IMR-90 (cell line): ENCODE measurements around the gene KIF1B. TPM values are rescaled to one million over a fixed set of nuclear protein-coding genes. Genes with fewer than 3 reads are reported as not detected.

ENCODE experiments used
- ATAC-seq: fragments of 200-7000 bp; cut with Tn5 transposase; 2 replicates; pipeline ENCODE4 v1.9.1; 2020; ENCODE audit warnings: low read depth, mild to moderate bottlenecking, moderate library complexity
- BruUV-seq: library from RNA; stranded (reverse); fragments of 400-500 nt; replicated peaks from 2 replicates; lab custom pipeline; 2021; lab: Mats Ljungman, UMichigan
- CTCF ChIA-PET: fragments of 300-600 bp; formaldehyde crosslinking; extraction: SDS; loops from one replicate; lab custom pipeline; 2021; ENCODE audit warnings: antibody characterized with exemption; lab: Yijun Ruan, JAX
- POLR2A ChIA-PET: fragments of 300-600 bp; sonication (Branson Sonifier 250); formaldehyde crosslinking; loops from one replicate; lab custom pipeline; 2022; ENCODE audit warnings: antibody characterized with exemption; ENCODE audit not compliant: unreplicated experiment; lab: Charles Lee
- DNase-seq: peaks from one replicate; pipeline ENCODE4 v3.0.0; 2013
- H2AFZ ChIP-seq: replicated peaks from 2 replicates; pipeline ENCODE3; 2013; ENCODE audit warnings: low read length, mild to moderate bottlenecking; ENCODE audit not compliant: poor library complexity
- H2AK5ac ChIP-seq: 2 replicates; pipeline ENCODE4 v1.6.1; 2013; ENCODE audit warnings: low read depth, low read length, inconsistent platforms
- H2AK9ac ChIP-seq: replicated peaks from 2 replicates; pipeline ENCODE3; 2013; ENCODE audit warnings: mild to moderate bottlenecking, low read depth, low read length, moderate library complexity; ENCODE audit not compliant: poor library complexity
- H2BK120ac ChIP-seq: 2 replicates; pipeline ENCODE4 v1.6.1; 2013; ENCODE audit warnings: low read depth, low read length, inconsistent platforms
- H2BK15ac ChIP-seq: 3 replicates; pipeline ENCODE4 v1.6.1; 2013; ENCODE audit warnings: low read depth, low read length, inconsistent platforms
- H2BK20ac ChIP-seq: 2 replicates; pipeline ENCODE4 v1.6.1; 2013; ENCODE audit warnings: low read depth, mild to moderate bottlenecking, inconsistent platforms, low read length, moderate library complexity
- H2BK5ac ChIP-seq: 2 replicates; pipeline ENCODE4 v1.6.1; 2013; ENCODE audit warnings: mild to moderate bottlenecking, low read depth, low read length, inconsistent platforms; ENCODE audit not compliant: poor library complexity, severe bottlenecking
- H3K14ac ChIP-seq: replicated peaks from 2 replicates; pipeline ENCODE4 v1.6.1; 2013; ENCODE audit warnings: low read depth, low read length, inconsistent platforms
- H3K18ac ChIP-seq: 2 replicates; pipeline ENCODE4 v1.6.1; 2013; ENCODE audit warnings: low read depth, low read length, control low read depth
- H3K23ac ChIP-seq: 2 replicates; pipeline ENCODE4 v1.6.1; 2013; ENCODE audit warnings: low read depth, low read length, inconsistent platforms
- H3K27ac ChIP-seq: 2 replicates; pipeline ENCODE4 v1.5.1; 2013; ENCODE audit warnings: mild to moderate bottlenecking, control low read depth, low read length; ENCODE audit not compliant: insufficient read depth
- H3K27me3 ChIP-seq: 2 replicates; pipeline ENCODE4 v1.6.1; 2013; ENCODE audit warnings: low read length; ENCODE audit not compliant: control insufficient read depth, insufficient read depth
- H3K36me3 ChIP-seq: 2 replicates; pipeline ENCODE4 v1.6.1; 2013; ENCODE audit warnings: low read length, mixed read lengths; ENCODE audit not compliant: control insufficient read depth, insufficient read depth
- H3K4ac ChIP-seq: 2 replicates; pipeline ENCODE4 v1.6.1; 2013; ENCODE audit warnings: low read depth, low read length, inconsistent platforms
- H3K4me1 ChIP-seq: 2 replicates; pipeline ENCODE4 v1.6.1; 2013; ENCODE audit warnings: low read length, mixed read lengths; ENCODE audit not compliant: control insufficient read depth, insufficient read depth
- H3K4me2 ChIP-seq: 2 replicates; pipeline ENCODE4 v1.6.1; 2013; ENCODE audit warnings: low read depth, mild to moderate bottlenecking, control low read depth, low read length, moderate library complexity
- H3K4me3 ChIP-seq: 2 replicates; pipeline ENCODE4 v1.5.1; 2013; ENCODE audit warnings: low read depth, mild to moderate bottlenecking, control low read depth, low read length, moderate library complexity; ENCODE audit not compliant: insufficient read depth
- H3K56ac ChIP-seq: 2 replicates; pipeline ENCODE4 v1.6.1; 2013; ENCODE audit warnings: low read length, inconsistent platforms; ENCODE audit not compliant: insufficient read depth; ENCODE audit errors: extremely low read depth
- H3K79me1 ChIP-seq, 2 experiments: 2 replicates each; pipeline ENCODE4 v1.6.1; 2013; ENCODE audit warnings: low read length in 2 of 2, inconsistent platforms in 1 of 2, low read depth in 1 of 2
- H3K9ac ChIP-seq: 2 replicates; pipeline ENCODE4 v1.6.1; 2013; ENCODE audit warnings: low read depth, low read length, control low read depth
- H3K9me1 ChIP-seq: 2 replicates; pipeline ENCODE4 v1.6.1; 2013; ENCODE audit warnings: low read length, inconsistent platforms; ENCODE audit not compliant: insufficient read depth
- H3K9me3 ChIP-seq: 2 replicates; pipeline ENCODE4 v1.6.1; 2013; ENCODE audit warnings: low read length; ENCODE audit not compliant: control insufficient read depth, insufficient read depth
- H4K20me1 ChIP-seq: 2 replicates; pipeline ENCODE4 v1.6.1; 2013; ENCODE audit warnings: low read length, inconsistent platforms; ENCODE audit not compliant: insufficient read depth
- H4K5ac ChIP-seq: 2 replicates; pipeline ENCODE4 v1.6.1; 2013; ENCODE audit warnings: mild to moderate bottlenecking, low read depth, low read length, control low read depth
- H4K8ac ChIP-seq, 2 experiments: 2 replicates each; pipeline ENCODE4 v1.6.1; 2013; ENCODE audit warnings: low read depth in 2 of 2, low read length in 2 of 2, control low read depth in 1 of 2, inconsistent platforms in 1 of 2
- H4K91ac ChIP-seq: 2 replicates; pipeline ENCODE4 v1.6.1; 2013; ENCODE audit warnings: low read depth, low read length, inconsistent platforms; ENCODE audit not compliant: insufficient read depth
- MAFK ChIP-seq: IDR thresholded peaks from 2 replicates; pipeline ENCODE4 v1.6.1; 2012; ENCODE audit warnings: low read depth, low read length, improper control_type of control experiment
- USF2 ChIP-seq: fragments of 150-350 bp; IDR thresholded peaks from 2 replicates; pipeline ENCODE4 v1.6.1; 2017; ENCODE audit warnings: mild to moderate bottlenecking, antibody characterized with exemption, low read length, low read depth
- WGBS, 2 experiments: methylation state at CpG; one replicate each; pipeline versions ENCODE4 v1.1.5 to v1.1.7; 2013; ENCODE audit warnings: missing lambda C conversion rate in 2 of 2; ENCODE audit not compliant: insufficient read length in 1 of 2; ENCODE audit errors: extremely low coverage in 2 of 2; 5-methylcytosine and 5-hydroxymethylcytosine counted together
- dilution Hi-C: fragments of 300-500 bp; cut with HindIII; formaldehyde crosslinking; loops from one replicate; pipeline ENCODE4 v1.14.3; 2018; ENCODE audit warnings: low sequenced_read_pairs; ENCODE audit not compliant: unreplicated experiment
- in situ Hi-C: fragments of 300-500 bp; cut with MboI; formaldehyde crosslinking; loops from 3 replicates; pipeline ENCODE4 v1.14.3; 2019; ENCODE audit warnings: low sequenced_read_pairs, inconsistent platforms, mixed read lengths
- intact Hi-C: fragments of 100-400 bp; cut with micrococcal nuclease; formaldehyde crosslinking; loops from 2 replicates; pipeline ENCODE4 v1.10.0; 2022
- polyA plus RNA-seq, 3 experiments: library from polyadenylated mRNA; depleted of rRNA; stranded (reverse); fragments of >200 nt; gene quantifications; 2 replicates each; pipeline ENCODE4 v1.2.3, GENCODE V29; 2012; ENCODE audit warnings: low replicate concordance in 1 of 3
- total RNA-seq: library from RNA; depleted of rRNA; stranded (reverse); fragments of >200 nt; gene quantifications from 2 replicates; pipeline ENCODE4 v1.2.3, GENCODE V29; 2012

KIF1B gene
- total and polyA plus RNA-seq, 2 of the 4 experiments (the other 2 are of a cell fraction), result 13.0 to 21.1 TPM

GRCh38 chr1:10280439-10281350 lies 70.3 kb downstream of the KIF1B start:
- ATAC-seq (peak; percentile 95), DNase-seq (peak; percentile 68)
- peaks cover 4% of the 10 kb centered on the region for H3K4me1 ChIP-seq
- H3K27me3 ChIP-seq, result no peaks in the 10 kb centered on the region
- no peak overlapping the region for H4K5ac ChIP-seq
- H2AFZ ChIP-seq, result no peak overlapping the region
- TF ChIP-seq MAFK (no peak), USF2 (no peak)
- no peak overlapping the region for H3K9ac ChIP-seq
- in situ Hi-C loops (no loop called here), dilution Hi-C loops (no loop called here), intact Hi-C loops (loop anchor here (1.0 kb wide), 1 partner anchor 69 kb away; no protein-coding TSS in a partner anchor)
- no peak overlapping the region; the same call in 1 of the 2 replicates for H3K14ac ChIP-seq
- POLR2A ChIA-PET, result no interaction called here
- H4K8ac ChIP-seq, result no peak overlapping the region
- CTCF ChIA-PET, result interaction anchor here (1.8 kb wide), 1 partner anchor 71 kb away, joined by 5 read pairs; the partner anchor contains the start of gene KIF1B
- peaks cover 17 to 22% of the 10 kb centered on the region in 2 experiments; a peak in 3 of 4 replicates for H3K79me1 ChIP-seq
- H2AK9ac ChIP-seq, result no peak overlapping the region
- H3K4ac ChIP-seq, result no peak overlapping the region
- no peak overlapping the region for H3K56ac ChIP-seq
- H4K91ac ChIP-seq, result no peak overlapping the region
- H3K9me3 ChIP-seq, result no peaks in the 10 kb centered on the region
- no peak overlapping the region for H2BK15ac ChIP-seq
- no peak overlapping the region for H2BK120ac ChIP-seq
- H3K9me1 ChIP-seq, result peaks cover 5% of the 10 kb centered on the region
- peak overlapping the region; percentile 34; the same call in 1 of the 2 replicates for H3K27ac ChIP-seq
- no peak overlapping the region for H3K18ac ChIP-seq
- BruUV-seq, result no TSS peak
- H3K23ac ChIP-seq, result no peak overlapping the region
- WGBS, 2 experiments, result 80% methylated on average over 1 of the region's 3 CpGs; no CpG with 5 or more reads in 1 of the 2 experiments
- H2BK20ac ChIP-seq, result no peak overlapping the region
- H4K20me1 ChIP-seq, result peaks cover 6% of the 10 kb centered on the region; the same call in 1 of the 2 replicates
- H2BK5ac ChIP-seq, result peak overlapping the region; percentile 59
- no peak overlapping the region for H3K4me3 ChIP-seq
- no peak overlapping the region for H2AK5ac ChIP-seq
- H3K36me3 ChIP-seq, result peaks cover 29% of the 10 kb centered on the region
- H3K4me2 ChIP-seq, result peak overlapping the region; percentile 47; the same call in 1 of the 2 replicates
